Measurements from ENCODE around the gene SLC17A1.
A peak's percentile ranks its signal among the peaks of the same experiment; 100 is the strongest.
"Not testable (repeated sequence)": the region's sequence is repeated elsewhere in the genome, so short reads cannot be mapped to it uniquely, and the experiment has no call there.

Gene SLC17A1

DNA sequence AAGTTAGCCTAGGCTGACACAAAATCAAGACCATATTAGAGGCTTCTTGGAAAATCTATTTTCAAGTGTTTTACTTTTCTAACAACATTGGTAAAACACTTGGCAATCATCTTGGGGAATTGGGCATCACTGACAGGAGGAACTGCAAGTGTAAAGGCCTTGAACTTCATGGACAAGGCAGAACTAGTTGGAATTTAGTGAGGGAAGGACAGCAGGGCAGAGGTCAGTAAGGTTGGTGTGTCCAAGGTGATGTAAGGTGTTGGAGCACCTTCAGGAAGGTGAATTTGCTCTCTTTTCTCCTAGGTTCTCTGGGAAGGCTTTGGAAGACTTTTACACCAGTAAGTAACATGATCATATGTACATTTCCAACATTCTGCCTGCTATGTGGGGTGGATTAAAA lies 78.8 kb downstream of the SLC17A1 start:
- DNase-seq (ENCODE audit: low read depth), result no peak
- TF ChIP-seq CTCF (IDR thresholded peaks at IDR 0.05; ENCODE audit: low read depth, low read length, missing control alignments), result no peak
- no peak overlapping the region for H3K4me3 ChIP-seq (ENCODE audit: low read depth, low read length)

- TF ChIP-seq CTCF (IDR thresholded peaks at IDR 0.05; ENCODE audit: low read depth, low read length, missing control alignments), result no peak
- no peak for DNase-seq (ENCODE audit: low read depth)
- H3K4me3 ChIP-seq (ENCODE audit: low read depth, low read length), result no peak overlapping the region
Observed at GRCh38 chr6:25750906-25751305, 80.9 kb downstream of the SLC17A1 start.

GRCh38 chr6:25749837-25750236 lies 82.0 kb downstream of the SLC17A1 start:
- no peak for DNase-seq (ENCODE audit: low read depth)
- H3K4me3 ChIP-seq (ENCODE audit: low read depth, low read length), result no peak overlapping the region
- TF ChIP-seq CTCF (IDR thresholded peaks at IDR 0.05; ENCODE audit: low read depth, low read length, missing control alignments), result no peak

DNA sequence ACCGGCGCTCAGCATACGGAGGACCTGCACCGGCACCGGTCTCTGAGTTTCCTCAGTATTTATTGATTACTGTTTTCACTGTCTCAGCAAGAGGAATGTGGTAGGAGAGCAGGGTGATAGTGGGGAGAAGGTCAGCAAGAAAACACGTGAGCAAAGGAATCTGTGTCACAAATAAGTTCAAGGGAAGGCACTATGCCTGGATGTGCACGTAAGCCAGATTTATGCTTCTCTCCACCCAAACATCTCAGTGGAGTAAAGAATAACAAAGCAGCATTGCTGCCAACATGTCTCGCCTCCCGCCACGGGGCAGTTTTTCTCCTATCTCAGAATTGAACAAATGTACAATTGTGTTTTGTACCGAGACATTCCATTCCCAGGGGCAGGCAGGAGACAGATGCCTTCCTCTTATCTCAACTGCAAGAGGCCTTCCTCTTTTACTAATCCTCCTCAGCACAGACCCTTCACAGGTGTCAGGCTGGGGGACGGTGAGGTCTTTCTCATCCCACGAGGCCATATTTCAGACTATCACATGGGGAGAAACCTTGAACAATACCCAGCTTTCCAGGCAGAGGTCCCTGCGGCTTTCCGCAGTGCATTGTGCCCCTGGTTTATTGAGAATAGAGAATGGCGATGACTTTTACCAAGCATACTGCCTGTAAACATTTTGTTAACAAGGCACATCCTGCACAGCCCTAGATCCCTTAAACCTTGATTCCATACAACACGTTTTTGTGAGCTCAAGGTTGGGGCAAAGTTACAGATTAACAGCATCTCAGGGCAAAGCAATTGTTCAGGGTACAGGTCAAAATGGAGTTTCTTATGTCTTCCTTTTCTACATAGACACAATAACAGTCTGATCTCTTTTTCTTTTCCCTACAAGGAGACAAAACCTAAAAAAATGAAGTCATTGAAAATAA lies 83.0 kb downstream of the SLC17A1 start:
- DNase-seq (ENCODE audit: low read depth); H3K4me3 ChIP-seq (ENCODE audit: low read depth, low read length): not testable (repeated sequence)

DNA sequence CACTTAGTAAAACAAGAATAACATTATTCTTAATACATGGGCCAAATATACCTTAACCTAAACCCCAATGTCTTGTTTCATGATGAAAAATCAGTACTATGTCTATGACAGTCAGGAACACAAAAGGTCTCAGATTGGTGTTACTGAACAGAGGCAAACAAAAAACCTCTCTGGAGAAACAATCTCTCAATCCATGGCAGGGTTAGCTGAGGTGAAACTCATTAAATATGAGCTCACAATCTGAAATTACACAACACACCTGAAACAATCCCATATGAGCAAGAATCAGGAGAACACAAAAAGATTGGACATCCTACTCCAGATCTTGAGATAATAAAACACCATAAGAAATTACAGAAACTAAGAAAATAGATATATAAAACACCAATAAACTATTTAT lies 83.8 kb downstream of the SLC17A1 start:
- no peak overlapping the region for H3K4me3 ChIP-seq (ENCODE audit: low read depth, low read length)
- no peak for DNase-seq (ENCODE audit: low read depth)
- TF ChIP-seq CTCF (IDR thresholded peaks at IDR 0.05; ENCODE audit: low read depth, low read length, missing control alignments), result no peak

DNA sequence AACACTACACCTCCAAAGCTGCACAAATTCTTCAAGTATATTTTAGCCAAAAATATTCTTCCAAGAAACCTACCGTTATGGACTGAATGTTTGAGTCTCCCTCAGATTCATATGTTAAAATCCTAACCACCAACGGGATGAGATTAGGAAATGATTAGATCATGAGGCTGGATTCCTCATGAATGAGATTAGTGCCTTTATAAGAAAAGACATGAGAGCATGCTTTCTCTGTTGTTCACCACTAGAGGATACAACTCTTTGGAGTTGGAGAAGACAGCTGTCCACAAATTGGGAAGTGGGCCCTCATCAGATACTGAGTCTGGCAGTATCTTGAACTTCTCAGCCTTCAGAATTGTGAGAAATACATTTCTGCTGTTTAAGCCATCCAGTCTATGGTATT lies 84.4 kb downstream of the SLC17A1 start:
- no peak for TF ChIP-seq CTCF (IDR thresholded peaks at IDR 0.05; ENCODE audit: low read depth, low read length, missing control alignments)
- DNase-seq (ENCODE audit: low read depth), result no peak
- no peak overlapping the region for H3K4me3 ChIP-seq (ENCODE audit: low read depth, low read length)

- H3K4me3 ChIP-seq (ENCODE audit: low read depth, low read length), result no peak overlapping the region
- DNase-seq (ENCODE audit: low read depth), result no peak
- peak; percentile 4 for TF ChIP-seq CTCF (IDR thresholded peaks at IDR 0.05; ENCODE audit: low read depth, low read length, missing control alignments)
Observed at GRCh38 chr6:25746968-25747367, 84.9 kb downstream of the SLC17A1 start.

Data from GM12864 (cell line).